HS-27A (cell line): ENCODE data around the gene NARS2.
A peak's percentile ranks its signal among the peaks of the same experiment; 100 is the strongest.
"Not testable (repeated sequence)": the region's sequence is repeated elsewhere in the genome, so short reads cannot be mapped to it uniquely, and the experiment has no call there.

Experiments used
- DNase-seq: peaks from one replicate; pipeline ENCODE4 v3.0.0-alpha.2; 2012; ENCODE audit warnings: low read depth, missing footprints

Gene NARS2

DNA sequence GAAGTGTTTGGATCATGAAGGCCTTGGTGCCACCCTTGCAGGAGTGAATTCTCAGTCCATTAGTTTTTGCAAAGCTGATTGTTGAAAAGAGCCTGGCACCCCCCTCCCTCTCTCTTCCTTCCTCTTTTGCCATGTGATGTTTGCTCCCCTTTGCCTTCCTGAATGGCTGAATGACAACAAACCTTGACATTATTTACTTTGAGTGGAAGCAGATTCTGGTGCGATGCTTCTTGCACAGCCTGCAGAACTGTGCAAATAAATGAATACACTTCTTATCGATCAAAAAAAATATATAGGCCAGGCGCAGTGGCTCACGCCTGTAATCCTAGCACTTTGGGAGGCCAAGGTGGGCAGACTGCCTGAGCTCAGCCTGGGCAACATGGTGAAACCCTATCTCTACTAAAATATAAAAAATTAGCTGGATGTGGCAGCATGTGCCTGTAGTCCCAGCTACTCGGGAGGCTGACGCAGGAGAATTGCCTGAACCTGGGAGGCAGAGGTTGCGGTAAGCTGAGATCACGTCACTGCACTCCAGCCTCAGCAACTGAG, 2.0 kb upstream of the NARS2 start:
- DNase-seq = no peak

DNA sequence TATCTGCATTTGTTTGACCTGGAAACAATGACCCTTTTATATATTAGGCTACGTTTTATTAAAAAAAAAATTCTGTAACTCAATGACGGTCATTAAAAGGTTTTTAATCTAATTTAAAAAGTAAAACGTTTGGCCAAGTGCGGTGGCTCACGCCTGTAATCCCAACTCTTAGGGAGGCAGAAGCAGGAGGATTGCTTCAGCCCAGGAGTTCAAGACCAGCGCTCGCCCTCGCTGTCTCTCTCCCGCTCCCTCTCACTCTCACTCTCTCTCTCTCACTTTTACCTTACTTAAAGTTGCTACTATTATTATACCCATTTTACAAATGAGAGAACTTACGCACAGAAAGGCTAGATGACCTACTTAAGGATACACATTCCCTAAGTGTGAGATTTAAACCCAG, 814 bp upstream of the NARS2 start:
- DNase-seq = no peak

DNA sequence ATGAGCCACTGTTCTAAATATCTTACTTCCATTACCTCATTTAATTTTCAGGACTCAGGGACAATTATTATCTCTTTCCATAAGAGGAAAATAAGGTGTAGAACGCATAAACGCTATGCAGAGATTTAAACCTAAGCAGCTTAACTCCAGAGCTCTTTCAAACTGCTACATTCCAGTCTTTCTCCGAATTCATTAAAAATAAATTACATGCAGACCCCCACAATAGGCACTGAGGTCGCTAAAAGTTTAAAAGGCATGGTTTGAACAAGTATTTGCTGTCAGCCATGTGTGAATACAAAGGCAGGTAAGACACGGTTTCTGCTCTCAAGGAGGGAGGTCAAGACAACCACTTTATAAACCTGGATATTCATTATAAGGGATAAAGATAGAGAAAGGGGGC, 983 bp downstream of the NARS2 start:
- no peak for DNase-seq

GRCh38 chr11:78573271-78573670, 1.4 kb downstream of the NARS2 start:
- DNase-seq = no peak

DNA sequence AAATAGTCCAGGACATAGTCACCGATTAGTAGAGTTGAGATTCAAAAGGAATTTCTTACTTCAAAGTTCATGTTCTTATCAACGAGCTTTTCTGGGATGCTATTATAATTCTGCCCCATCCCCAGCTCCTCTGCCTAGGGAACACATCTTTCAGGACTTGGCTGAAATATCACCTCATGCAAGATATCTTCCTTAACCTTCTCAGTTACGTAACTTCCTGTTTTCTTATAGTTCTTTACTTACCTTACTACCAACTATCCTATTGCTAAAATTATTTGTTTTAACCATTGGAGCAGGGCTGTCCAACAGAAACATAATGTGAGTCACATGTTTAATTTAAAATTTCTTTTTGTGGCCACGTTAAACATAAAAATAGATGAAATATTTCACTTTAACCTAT, 2.3 kb downstream of the NARS2 start:
- DNase-seq = no peak

DNA sequence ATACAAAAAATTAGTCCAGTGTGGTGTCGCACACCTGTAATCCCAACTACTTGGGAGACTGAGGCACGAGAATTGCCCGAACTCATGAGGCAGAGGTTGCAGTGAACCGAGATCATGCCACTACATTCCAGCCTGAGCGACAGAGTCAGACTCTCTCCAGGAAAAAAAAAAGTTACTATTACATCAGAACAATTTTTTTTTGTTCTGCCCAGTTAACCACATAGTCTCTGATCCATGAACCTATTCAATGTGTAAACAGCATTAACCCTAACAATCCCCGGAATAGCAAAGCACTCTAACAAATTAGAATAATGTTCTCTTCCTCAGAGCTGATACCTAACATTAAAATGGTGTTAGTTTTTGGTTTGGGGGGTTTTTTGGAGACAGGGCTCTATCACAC, 4.6 kb downstream of the NARS2 start:
- no peak for DNase-seq

DNA sequence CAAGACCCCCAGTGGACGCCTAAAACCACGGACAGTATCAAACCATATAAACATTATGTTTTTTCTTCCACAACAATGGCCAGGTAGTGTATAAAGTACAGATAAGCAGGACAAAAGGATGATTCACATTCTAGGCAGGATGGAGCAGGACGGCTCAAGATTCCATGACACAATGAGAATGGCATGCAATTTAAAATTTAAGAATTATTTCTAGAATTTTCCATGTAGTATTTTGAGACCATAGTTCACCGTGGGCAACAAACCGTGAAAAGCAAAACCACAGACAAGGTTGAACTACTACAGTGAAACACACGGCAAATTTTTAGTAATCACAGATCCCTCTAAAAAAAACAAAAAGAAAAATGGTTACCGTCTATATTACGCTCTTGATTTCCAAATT, 7.5 kb downstream of the NARS2 start:
- DNase-seq = no peak

- DNase-seq = no peak
Observed at GRCh38 chr11:78564490-78565467, 9.9 kb downstream of the NARS2 start.

GRCh38 chr11:78564037-78564436, 10.6 kb downstream of the NARS2 start:
- not testable (repeated sequence) for DNase-seq

DNA sequence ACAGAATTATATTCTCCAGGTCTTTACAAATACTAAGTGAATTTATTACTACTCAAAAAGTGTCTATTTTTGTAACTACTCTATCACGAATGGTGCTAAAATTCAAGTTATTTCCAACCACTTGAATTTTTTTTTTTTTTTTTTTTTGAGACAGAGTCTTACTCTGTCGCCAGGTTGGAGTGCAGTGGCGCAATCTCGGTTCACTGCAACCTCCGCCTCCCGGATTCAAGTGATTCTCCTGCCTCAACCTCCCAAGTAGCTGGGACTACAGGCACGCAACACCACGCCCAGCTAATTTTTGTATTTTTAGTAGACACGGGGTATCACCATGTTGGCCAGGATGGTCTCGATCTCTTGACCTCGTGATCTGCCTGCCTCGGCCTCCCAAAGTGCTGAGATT, 11.6 kb downstream of the NARS2 start:
- not testable (repeated sequence) for DNase-seq

- DNase-seq = peak; percentile 74
Observed at GRCh38 chr11:78562398-78562797, 12.3 kb downstream of the NARS2 start.

GRCh38 chr11:78560826-78561484, 13.7 kb downstream of the NARS2 start:
- DNase-seq = no peak

GRCh38 chr11:78560153-78560552, 14.5 kb downstream of the NARS2 start:
- no peak for DNase-seq

- no peak for DNase-seq
Observed at GRCh38 chr11:78557236-78557635, 17.4 kb downstream of the NARS2 start.

- no peak for DNase-seq
Observed at GRCh38 chr11:78555592-78555991, 19.1 kb downstream of the NARS2 start.

- DNase-seq = no peak
Observed at GRCh38 chr11:78552881-78553280, 21.8 kb downstream of the NARS2 start.

GRCh38 chr11:78552139-78552538, 22.5 kb downstream of the NARS2 start:
- not testable (repeated sequence) for DNase-seq

DNA sequence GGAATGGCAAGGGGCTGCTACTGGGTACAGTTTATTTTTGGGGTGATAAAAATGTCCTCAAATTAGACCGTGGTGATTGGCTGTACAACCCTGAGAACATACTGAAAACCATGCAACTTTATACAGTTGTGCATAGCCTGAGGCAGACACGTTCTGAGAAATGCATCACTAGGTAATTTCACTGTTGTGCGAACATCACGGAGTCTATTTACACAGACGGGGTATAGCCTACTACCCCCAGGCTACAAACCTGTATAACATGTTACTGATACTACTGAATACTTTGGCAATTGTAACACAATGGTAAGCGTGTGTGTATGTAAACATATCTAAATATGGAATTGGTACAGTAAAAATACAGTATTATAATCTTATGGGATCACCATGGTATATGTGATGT, 23.6 kb downstream of the NARS2 start:
- DNase-seq = no peak

- no peak for DNase-seq
Observed at GRCh38 chr11:78549624-78550409, 24.8 kb downstream of the NARS2 start.

DNA sequence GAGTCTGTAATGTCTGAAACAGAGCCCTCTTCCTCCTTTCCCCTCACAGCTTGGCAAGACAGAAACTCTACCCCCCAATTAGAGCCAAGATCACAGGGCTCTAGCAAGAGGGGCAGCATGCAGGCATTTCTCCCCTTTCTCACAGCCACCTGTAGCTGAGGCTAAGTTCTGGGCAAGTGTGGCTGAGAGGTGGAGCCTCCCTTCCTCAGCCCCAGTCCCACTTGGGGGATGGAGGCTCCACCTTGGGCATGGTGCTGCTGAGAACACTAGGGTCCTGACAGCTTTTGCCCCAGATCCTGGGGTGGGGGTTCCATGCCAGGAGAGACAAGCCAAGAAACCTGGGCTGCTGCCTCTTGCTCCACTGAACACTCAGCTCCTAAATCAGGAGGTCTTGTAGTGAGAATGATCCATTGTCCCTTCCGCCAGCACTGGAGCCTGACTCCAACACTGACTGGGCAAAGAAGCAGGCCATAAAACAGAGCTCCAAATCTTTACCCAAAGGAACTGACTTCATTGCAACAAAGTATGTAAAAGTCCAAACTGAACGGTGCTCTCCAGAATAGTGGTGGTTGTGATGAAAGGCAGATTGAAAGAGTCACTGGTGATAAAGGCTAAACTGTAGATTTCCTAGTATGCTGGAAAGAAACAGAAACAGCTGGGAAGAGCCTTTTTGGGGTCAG, 25.6 kb downstream of the NARS2 start:
- no peak for DNase-seq

DNA sequence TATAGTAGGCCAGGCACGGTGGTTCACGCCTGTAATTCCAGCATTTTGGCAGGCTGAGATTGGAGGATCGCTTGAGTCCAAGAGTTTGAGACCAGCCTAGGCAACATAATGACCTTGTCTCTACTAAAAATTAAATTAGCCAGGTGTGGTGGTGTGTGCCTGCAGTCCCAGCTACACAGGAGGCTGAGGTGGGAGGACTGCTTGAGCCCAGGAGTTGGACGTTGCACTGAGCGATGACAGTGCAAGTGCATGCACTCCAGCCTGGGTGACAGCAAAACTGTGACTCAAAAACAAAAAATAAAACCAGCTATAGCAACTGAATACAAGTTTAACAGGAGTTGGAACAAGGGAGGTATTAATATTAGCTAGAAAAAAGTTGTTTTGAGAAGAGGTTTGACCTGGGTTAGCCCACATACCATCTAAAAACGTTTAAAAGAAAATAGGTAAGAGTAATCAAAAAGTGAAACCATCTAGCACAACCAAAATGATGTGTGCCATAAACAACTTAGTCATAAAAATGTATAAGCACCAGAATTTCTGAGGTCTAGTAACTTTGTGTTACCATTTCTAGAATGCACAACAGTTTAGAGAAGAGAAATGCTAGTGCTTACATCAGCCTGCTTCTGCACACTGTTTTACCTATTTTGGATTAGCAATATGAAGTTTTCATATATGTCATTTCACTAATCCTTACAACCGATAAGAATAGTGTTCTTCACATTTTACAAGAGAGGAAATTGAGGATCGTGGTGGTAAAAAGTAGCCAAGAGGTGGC, 26.5 kb downstream of the NARS2 start:
- DNase-seq = no peak
